SU-DHL-6 (cell line): Measurements from ENCODE around the gene ATP9B.

Experiments used
- H2AFZ ChIP-seq: fragments of 200-600 bp; sonication (generic); 2 replicates; pipeline ENCODE4 v1.6.1; 2014; ENCODE audit warnings: low read depth, mild to moderate bottlenecking, moderate library complexity, mixed read lengths, antibody characterized with exemption, low read length; ENCODE audit not compliant: severe bottlenecking
- H3F3A ChIP-seq: fragments of 200-600 bp; shearing (Covaris generic); 2 replicates; pipeline ENCODE4 v1.6.0; 2016; ENCODE audit warnings: antibody characterized with exemption, mild to moderate bottlenecking; ENCODE audit not compliant: insufficient read depth
- H3K27ac ChIP-seq: fragments of 200-600 bp; sonication (generic); 2 replicates; pipeline ENCODE4 v1.5.1; 2016; ENCODE audit warnings: low read depth, mild to moderate bottlenecking, low read length, moderate library complexity, mixed read lengths
- H3K27me3 ChIP-seq: fragments of 200-600 bp; sonication (generic), shearing (Covaris generic); 2 replicates; pipeline ENCODE4 v1.6.0; 2014; ENCODE audit warnings: mild to moderate bottlenecking, low read length
- H3K36me3 ChIP-seq: fragments of 200-600 bp; sonication (generic); 2 replicates; pipeline ENCODE4 v1.6.1; 2014; ENCODE audit warnings: mild to moderate bottlenecking, low read length, mixed read lengths
- H3K4me2 ChIP-seq: fragments of 300-600, 200-600 bp; shearing (Covaris generic), sonication (generic); 2 replicates; pipeline ENCODE4 v1.6.0; 2014; ENCODE audit warnings: low read length, low read depth, mild to moderate bottlenecking; ENCODE audit not compliant: poor library complexity, severe bottlenecking
- H3K4me3 ChIP-seq: fragments of 200-600 bp; sonication (generic); 2 replicates; pipeline ENCODE4 v1.5.1; 2014; ENCODE audit warnings: antibody characterized with exemption, low read length, mild to moderate bottlenecking, mixed read lengths; ENCODE audit not compliant: insufficient read depth, poor library complexity, severe bottlenecking
- H3K79me2 ChIP-seq: fragments of 200-600 bp; sonication (generic); 2 replicates; pipeline ENCODE4 v1.6.1; 2014; ENCODE audit warnings: mild to moderate bottlenecking, low read length, moderate library complexity; ENCODE audit not compliant: insufficient read depth
- H3K9ac ChIP-seq: fragments of 200-600 bp; sonication (generic); 2 replicates; pipeline ENCODE4 v1.7.0; 2014; ENCODE audit warnings: mild to moderate bottlenecking, low read length
- H3K9me2 ChIP-seq: fragments of 200-600 bp; sonication (generic); replicated peaks from 2 replicates; pipeline ENCODE4 v1.6.1; 2014; ENCODE audit warnings: low read length; ENCODE audit not compliant: insufficient read depth
- H3K9me3 ChIP-seq: fragments of 200-600 bp; sonication (generic); 2 replicates; pipeline ENCODE4 v1.6.1; 2014; ENCODE audit warnings: low read length, mixed read lengths; ENCODE audit not compliant: insufficient read depth
- H4K20me1 ChIP-seq: fragments of 200-600 bp; sonication (generic); 2 replicates; pipeline ENCODE4 v1.6.1; 2014; ENCODE audit warnings: low read depth, mild to moderate bottlenecking, antibody characterized with exemption, low read length, moderate library complexity, mixed read lengths
- CTCF ChIP-seq: fragments of 200-600 bp; sonication (generic); IDR thresholded peaks from one replicate; pipeline ENCODE4 v1.5.1; 2017; ENCODE audit warnings: antibody characterized with exemption, mild to moderate bottlenecking, low read length, moderate library complexity; ENCODE audit not compliant: insufficient read depth, poor library complexity, severe bottlenecking
- EZH2phosphoT487 ChIP-seq: fragments of 200-600 bp; sonication (generic), shearing (Covaris generic); conservative IDR thresholded peaks from 2 replicates; pipeline ENCODE4 v1.6.1; 2018; ENCODE audit warnings: mild to moderate bottlenecking, antibody characterized with exemption, low read length, moderate library complexity, mixed read lengths

The ATP9B gene

GRCh38 chr18:79395761-79396404, 326.7 kb downstream of the ATP9B start, which contains the start of gene NFATC1:
TSS of gene NFATC1 (plus strand) at chr18:79395930. CDS start at chr18:79396225, 295 bp downstream.
- Histone ChIP-seq H3K9ac (peak within 1 kb of the TSS; percentile 58), H4K20me1 (no peaks in the 10 kb centered on the region), H3K36me3 (no peaks in the 10 kb centered on the region), H3K27me3 (no peaks in the 10 kb centered on the region), H3K79me2 (no peaks in the 10 kb centered on the region; the same call in 1 of the 2 replicates), H2AFZ (no peak within 1 kb of the TSS), H3K4me2 (peak within 1 kb of the TSS; percentile 68), H3K9me2 (no peaks in the 10 kb centered on the region), H3K27ac (peak within 1 kb of the TSS; percentile 22; the same call in 1 of the 2 replicates), H3F3A (peaks cover 21% of the 10 kb centered on the region), H3K9me3 (no peaks in the 10 kb centered on the region), H3K4me3 (peak within 1 kb of the TSS; percentile 57)
- TF ChIP-seq EZH2phosphoT487 (no peak), CTCF (no peak)

- H3K79me2 ChIP-seq, result no peaks in the 10 kb centered on the region; the same call in 1 of the 2 replicates
- peaks cover 21% of the 10 kb centered on the region for H3F3A ChIP-seq
- H3K27ac ChIP-seq, result peak overlapping the region; percentile 22; the same call in 1 of the 2 replicates
- H3K4me2 ChIP-seq, result peak overlapping the region; percentile 68
- H3K9me3 ChIP-seq, result no peaks in the 10 kb centered on the region
- peak overlapping the region; percentile 58 for H3K9ac ChIP-seq
- no peaks in the 10 kb centered on the region for H3K9me2 ChIP-seq
- no peaks in the 10 kb centered on the region for H3K27me3 ChIP-seq
- peak overlapping the region; percentile 57 for H3K4me3 ChIP-seq
- H2AFZ ChIP-seq, result no peak overlapping the region
- TF ChIP-seq CTCF, result no peak
- TF ChIP-seq EZH2phosphoT487, result 0 out of 2 replicates have a peak, but pooled peaks have one; percentile 17
- H3K36me3 ChIP-seq, result no peaks in the 10 kb centered on the region
- H4K20me1 ChIP-seq, result no peaks in the 10 kb centered on the region
These were observed 327.4 kb downstream of the ATP9B start for GRCh38 chr18:79396431-79397246.

- H3K79me2 ChIP-seq, result no peaks in the 10 kb centered on the region; the same call in 1 of the 2 replicates
- no peaks in the 10 kb centered on the region for H3K9me2 ChIP-seq
- H3K27me3 ChIP-seq, result no peaks in the 10 kb centered on the region
- no peak overlapping the region for H2AFZ ChIP-seq
- no peaks in the 10 kb centered on the region for H3K9me3 ChIP-seq
- H3K4me2 ChIP-seq, result peak overlapping the region; percentile 68
- H3K9ac ChIP-seq, result peak overlapping the region; percentile 58
- peaks cover 16% of the 10 kb centered on the region for H3F3A ChIP-seq
- no peaks in the 10 kb centered on the region for H4K20me1 ChIP-seq
- TF ChIP-seq EZH2phosphoT487 (no peak), CTCF (no peak)
- peak overlapping the region; percentile 22; the same call in 1 of the 2 replicates for H3K27ac ChIP-seq
- H3K4me3 ChIP-seq, result peak overlapping the region; percentile 57
- no peaks in the 10 kb centered on the region for H3K36me3 ChIP-seq
These were observed 328.1 kb downstream of the ATP9B start for GRCh38 chr18:79397247-79397829.
